Stimulated activated CD8-positive, alpha-beta memory T cell treated with anti-CD3 and anti-CD28 coated beads, Interleukin-2, amount 100 ng/mL, for 1 hour (primary cell): Measurements from ENCODE around the gene ENAM.
"Not testable (repeated sequence)": the region's sequence is repeated elsewhere in the genome, so short reads cannot be mapped to it uniquely, and the experiment has no call there.

ENCODE experiments used
- DNase-seq, 2 donors: peaks; one replicate each; pipeline ENCODE4 v3.0.0-alpha.2; 2020; ENCODE audit warnings: low read depth in 2 of 2

The ENAM gene

DNA sequence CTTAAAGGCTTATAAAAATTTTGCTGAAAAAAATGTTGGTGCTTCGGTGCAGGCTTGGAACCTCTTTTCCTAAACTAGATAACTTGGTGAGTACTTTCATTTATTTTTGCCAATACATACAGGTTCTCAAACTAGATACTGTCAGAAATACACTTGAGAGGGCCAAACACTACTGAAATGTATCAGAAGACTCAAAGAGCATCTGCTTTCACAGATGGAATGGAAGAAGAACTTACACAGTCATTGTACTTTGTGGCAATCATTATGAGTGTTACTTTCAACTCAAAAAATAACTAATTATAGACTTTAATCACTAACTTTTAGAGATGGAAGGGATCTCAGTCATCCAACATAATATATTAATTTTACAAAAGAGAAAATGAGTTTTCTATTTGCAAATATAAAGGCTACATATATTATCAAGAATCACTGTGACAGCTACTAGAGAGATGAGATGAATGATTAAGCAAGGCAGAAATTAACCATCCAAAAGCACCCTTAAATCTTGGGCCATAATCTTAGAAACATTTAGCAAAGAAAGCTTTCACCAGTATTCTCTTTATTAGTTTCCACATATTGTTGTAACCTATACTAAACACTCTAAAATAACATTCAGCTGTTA is 1.0 kb downstream of the ENAM start:
- DNase-seq = no peak

DNA sequence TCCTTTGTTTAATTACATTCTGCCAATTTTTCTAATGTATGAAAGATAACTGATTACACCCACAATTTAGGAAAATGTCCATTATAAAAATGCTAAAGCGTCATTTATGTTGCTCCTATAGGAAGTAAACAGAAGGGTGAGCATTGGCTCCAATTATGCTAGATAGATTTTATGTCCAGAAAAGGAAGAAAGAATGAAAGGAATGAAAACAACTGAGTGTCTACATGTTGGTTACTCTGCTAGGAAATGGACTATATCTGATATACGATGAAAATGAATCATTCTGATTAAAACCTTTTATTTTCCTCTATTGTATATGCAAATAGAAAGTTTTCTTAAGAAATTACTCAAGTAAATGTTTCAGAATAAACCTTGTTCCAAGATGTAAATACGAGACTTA is 1.6 kb downstream of the ENAM start:
- DNase-seq = no peak

DNA sequence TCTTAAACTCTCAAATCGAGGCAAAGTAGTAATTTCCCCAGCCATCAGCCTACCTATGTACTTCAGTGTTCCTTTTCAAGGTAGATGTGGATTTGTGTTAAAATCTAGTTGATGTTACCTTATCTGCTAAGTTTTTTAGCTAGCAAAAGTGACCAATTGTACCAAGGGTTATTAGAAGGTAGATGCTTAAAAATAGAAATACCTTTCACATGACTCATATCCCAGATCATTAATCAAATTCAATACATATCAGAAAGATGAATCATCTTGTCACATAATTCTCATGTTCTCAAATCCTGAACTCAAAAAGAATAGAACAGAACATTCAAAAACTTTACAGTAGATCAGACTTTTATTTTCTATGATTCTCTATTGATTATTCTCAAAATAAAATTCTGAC is 3.5 kb downstream of the ENAM start:
- no peak for DNase-seq

DNA sequence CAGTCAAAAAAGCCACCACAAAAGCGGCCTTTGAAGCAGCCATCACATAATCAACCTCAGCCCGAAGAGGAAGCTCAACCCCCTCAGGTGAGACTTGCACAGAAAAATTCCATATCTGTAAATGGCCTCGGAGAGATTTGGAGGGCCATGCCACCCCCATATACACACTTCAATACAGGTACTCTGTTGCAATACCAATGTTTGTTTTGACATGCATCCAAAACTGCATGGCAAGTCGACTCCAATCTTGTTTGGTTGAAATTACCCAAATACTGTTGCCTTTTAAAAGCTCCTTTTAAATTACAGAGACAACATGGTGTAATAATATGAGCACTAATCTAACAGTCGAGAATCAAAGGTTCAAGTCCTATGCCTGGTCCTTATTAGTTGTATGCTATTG is 5.9 kb downstream of the ENAM start:
- DNase-seq = no peak

DNA sequence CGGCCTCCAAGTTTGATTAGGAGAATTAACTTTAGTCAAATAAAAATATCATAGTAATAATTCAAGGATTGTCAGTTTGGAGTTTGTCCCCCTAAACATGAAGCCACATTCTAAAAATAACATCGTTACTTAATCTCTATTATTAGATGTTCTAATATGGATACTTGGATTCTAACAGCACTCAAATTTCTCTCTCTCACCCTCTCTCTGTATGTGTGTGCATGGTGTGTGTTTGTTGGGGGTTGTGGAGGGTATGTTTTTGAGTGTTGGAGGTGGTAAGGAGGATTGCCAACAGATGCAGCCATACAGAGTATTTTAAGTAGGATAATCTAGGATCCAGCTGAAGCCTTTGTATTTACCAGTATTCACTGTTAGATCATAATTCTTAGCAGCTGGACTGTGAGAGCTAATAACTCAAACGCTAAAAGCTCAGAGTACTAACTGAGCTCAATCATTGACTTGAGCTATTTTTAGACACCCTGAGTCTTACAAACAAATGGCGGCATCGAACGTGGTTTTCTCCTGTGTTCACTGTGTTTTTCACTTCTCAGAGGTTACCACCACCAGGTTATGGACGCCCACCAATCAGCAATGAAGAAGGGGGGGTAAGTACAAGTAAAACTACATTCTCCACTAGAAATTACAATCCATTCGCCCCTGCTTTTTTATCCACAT is 8.8 kb downstream of the ENAM start:
- DNase-seq = no peak

DNA sequence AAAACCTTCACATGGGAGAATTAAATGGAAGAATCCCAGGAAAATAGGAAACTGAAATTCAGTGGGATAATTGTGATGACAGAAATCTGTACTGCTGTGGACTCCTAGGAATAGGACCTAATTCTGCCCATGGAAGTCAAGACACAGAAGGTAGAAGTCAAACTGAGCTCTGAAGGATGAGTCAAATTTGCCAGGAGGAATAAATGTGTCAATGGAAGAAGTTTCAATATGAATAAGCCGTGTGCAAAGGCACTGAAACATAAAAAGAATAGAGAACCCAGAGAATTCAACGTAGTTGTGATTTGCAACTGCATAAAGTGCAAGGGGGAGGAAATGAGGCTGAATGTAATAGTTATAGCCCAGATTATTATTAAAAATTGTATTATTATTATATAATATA is 11.6 kb downstream of the ENAM start:
- DNase-seq = no peak

DNA sequence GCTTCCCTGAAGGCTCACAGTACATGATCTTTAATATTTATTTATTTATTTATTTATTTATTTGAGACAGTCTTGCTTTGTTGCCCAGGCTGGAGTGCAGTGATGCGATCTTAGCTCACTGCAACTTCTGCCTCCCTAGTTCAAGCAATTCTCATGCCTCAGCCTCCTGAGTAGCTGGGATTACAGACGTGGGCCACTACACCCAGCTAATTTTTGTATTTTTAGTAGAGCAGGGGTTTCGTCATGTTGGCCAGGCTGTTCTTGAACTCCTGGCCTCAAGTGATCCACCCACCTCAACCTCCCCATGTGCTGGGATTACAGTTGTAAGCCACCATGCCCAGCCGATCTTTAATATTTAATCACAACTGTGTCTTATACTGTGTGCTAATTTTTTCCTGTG is 22.2 kb downstream of the ENAM start:
- not testable (repeated sequence) for DNase-seq

DNA sequence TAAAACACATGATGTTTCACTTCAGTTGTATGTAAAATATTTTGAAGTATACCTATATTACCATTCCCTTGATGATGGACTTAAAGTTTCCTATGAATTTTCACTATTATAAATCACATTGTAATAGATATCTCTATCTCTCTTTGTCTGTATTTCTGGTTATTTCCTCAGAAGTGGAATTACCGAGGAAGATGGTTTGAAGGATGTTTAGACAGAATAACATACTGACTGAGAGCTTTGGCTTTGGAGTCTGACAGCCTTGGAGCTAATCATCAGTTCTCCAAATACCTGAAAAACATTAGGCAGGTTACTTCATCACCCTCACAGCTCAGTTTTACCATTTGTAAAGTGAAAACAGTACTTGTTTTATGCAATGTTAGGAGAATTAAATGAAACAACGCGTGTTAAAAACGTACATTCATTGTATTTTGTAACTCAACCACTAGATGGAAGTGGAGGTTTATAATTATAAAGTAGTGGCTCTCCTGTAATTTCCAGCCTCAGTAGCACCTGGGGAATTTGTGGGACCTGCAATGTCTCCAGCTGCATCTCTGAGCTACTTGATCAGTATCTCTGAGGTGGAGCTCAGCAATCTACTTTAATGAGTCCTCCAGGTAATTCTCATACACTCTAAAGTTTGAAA is 23.4 kb downstream of the ENAM start:
- no peak for DNase-seq

DNA sequence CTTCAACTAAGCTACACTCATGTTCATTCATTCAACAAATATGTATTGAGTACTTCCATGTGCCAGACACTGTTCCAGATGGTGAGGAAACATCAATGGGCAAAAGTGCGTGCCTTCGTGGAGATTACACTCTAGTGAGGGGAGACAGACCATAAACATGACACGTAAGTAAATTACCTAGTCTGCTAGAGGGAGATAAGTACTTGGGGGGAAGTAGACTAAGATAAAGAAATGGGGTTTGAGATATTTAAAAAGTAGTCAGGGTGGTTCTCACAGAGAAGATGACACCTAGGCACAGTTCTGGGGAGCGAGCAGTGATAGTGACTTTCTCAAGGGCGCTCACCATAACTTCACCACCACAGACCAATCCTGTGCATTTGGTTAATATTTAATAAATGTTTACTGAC is 26.1 kb downstream of the ENAM start:
- no peak for DNase-seq

DNA sequence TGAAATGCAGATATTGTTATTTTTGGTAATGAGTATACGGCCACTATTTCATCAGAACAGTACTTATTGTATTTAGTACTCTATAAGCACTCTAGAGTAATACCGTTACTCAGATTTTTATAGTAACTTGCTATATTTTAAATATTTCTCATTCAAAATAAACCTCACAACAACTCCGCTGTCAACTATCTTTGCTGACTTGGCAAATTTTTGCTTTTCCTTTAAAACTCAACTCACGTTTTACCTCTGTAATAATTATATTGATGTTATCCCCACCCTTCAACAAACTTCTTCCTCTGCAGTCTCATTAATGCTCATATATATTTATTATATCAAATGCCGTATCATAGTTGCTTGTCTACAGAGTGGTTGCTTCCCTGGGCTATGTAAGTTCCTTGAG is 28.8 kb downstream of the ENAM start:
- no peak for DNase-seq

DNA sequence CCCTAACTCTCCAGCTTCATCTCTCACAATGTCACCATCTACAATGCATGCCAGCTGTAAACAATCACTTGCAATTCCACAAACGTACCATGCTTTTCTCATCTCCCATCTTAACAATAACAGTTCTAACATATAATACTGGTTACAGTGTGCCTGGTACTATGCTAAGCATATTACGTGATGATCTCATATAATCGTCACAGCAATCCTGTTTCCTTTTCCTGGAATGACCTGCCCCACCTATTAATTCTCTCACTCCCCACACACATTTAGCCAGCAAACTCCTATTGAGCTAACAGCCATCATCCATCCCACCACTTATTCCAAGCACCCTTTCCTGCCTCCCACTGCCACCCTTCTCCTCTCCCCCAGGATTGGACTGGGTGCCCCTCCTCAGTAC is 29.9 kb downstream of the ENAM start:
- no peak for DNase-seq

DNA sequence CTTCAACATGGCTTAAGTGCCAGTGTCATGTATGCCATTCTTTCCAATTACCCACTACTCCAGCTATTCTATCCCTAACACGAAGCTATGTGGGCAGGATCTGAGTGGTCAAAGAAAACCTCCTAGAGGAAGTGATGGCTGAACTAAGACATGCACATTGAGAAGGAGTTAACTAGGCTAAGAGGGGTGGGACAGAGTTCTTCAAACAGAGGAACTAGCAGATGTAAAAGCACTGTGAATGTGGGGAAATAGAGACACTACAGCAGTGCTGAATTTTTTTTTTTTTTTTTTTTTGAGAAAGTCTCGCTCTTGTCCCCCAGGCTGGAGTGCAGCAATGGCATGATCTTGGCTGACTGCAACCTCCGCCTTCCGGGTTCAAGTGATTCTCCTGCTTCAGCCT is 31.6 kb downstream of the ENAM start:
- no peak for DNase-seq

DNA sequence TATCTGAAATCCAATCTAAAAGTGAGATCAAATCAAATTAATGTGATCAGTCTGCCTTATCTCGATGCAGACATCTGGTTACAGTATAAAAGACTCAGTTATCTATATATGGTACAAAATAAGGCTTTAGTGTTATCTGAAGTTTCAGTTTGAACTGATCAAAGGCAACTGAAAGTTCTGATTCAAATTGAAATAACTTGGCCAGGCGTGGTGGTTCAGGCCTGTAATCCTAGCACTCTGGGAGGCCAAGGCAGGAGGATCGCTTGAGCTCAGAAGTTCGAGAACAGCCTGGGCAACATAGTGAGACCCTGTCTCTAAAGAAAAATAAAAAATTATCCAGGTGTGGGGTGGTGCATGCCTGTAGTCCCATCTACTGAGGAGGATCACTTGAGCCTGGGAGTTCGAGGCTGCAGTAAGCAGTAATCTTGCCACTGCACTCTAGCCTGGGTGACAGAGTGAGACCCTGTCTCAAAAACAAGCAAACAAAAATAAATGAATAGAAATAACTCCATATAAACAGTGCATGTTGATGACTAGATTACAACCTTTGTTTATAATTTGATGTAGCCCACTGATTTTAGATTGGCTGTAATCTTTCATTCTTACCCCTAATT is 32.9 kb downstream of the ENAM start:
- not testable (repeated sequence) for DNase-seq

DNA sequence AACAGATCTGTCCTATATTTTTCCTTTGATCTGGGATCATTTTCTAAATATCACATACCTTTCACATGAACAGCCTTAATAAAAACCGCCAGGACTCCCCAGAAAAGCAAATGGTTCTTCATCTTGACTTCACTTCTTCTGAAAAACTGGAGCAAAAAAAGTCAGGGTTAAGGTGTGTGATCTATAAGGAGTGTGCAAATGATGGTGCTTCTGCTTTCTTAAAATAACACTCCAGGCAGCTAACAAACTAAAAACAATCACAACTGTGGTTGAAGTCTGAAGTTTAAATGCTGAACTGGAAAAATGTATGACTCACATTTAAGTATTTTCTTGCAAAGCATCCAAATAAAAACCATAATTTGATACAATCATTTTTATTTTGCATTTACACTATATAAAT is 37.8 kb downstream of the ENAM start, which contains the start of gene JCHAIN:
Gene JCHAIN, minus strand, starts transcription at position 140 of the 400 bp plus-strand sequence. Its CDS starts 18 bp downstream, at position 122.
- no peak for DNase-seq

DNA sequence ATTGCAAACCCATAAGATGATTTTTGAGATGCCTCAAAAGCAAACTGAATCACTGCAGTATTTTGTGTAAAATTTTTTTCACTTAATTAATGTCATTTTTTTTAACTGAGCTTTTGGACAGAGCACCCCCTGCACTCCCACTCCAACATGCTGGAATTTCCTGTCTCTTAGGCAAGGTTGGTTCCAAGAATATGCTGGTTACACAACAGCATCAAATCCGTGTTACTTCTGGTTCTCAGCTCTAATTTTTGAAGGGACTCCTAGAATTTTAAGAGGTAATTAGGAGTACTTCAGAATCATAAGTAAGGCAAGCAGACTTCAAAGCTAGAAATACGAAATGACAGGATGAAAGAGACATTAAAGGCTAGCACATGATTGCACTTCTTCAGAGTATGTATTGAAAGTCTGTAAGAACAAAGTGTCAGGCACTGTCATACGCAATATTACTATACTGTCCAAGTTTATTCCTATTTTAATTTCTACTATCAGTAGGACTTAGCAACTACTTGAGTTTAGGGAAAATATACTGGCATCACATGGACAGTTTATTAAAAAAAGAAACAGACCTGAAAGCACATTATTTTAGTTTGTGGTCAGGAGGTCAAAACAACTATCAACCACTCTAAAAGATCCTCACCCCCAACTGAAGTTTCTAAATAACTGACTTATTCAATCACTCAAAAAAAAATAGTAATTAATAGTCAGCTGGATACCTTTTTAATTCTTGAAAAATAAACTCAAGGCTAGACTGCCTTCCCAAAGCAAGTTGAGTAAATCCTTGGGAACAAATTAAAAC is 39.4 kb downstream of the ENAM start:
- DNase-seq = no peak

DNA sequence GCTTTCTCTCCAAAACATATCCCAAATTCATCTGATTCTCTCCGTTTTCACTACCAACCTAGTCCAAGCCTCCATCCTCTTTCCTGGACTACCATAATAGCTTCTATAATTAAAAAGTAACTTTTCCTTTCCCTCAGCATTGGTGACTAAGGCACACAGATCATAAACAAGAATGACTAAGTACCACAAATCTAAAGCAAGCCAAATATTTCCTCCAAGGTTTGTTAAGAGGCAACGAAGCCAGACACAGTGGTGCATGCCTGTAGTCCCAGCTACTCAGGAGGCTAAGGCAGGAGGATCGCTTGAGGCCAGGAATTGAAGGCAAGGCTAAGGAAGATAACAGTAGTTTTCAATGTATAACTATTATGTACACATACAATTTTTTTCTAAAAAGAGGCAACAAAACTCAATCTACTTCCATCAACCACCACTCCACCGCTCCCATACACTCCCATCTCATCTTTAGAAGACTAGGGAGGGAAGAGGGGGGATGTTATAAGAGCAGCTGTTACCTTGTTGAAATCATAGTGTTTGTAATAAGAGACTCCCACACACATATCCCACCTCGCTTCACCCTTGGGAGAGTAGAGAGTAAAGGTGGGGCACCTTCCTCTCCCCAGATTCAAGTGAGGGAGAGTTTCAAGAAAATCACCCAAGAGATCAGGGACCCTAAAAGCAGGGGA is 41.9 kb downstream of the ENAM start:
- DNase-seq = no peak

DNA sequence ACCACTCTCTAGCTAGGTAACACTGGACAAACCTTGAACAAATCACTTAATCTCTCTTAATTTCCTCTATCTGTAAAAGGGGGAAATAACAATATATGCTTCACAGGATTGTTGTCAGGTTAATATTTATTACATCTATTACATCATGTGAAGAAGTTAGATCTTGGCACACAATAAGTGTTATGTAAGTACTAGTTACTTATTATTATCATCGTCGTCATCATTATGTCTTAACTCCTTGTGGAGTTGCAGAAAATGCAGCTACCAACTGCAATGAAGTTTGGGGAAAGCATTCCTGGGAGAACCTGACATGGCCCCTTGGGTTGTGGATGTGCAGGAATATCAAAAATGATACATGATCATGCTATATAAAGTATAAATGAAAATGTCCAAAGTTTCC is 42.5 kb downstream of the ENAM start:
- DNase-seq = no peak

DNA sequence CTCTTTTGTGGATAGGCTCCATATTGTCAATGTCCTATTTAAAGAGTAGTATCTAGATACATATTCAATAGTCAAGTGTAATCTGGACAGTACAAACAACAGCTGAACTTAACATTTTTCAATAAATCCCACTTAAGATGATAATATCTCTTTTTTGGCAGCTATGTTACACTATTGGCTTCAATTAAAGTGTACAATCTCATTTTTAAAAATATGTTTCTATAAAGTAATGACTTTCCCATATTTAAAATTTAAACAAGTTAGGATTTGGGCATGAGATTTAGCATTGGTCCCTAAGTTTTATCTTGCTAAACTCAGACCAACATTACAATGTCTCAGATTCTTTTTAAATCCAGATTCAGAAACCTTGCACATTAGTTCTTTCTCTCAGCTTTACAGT is 45.6 kb downstream of the ENAM start:
- no peak for DNase-seq

DNA sequence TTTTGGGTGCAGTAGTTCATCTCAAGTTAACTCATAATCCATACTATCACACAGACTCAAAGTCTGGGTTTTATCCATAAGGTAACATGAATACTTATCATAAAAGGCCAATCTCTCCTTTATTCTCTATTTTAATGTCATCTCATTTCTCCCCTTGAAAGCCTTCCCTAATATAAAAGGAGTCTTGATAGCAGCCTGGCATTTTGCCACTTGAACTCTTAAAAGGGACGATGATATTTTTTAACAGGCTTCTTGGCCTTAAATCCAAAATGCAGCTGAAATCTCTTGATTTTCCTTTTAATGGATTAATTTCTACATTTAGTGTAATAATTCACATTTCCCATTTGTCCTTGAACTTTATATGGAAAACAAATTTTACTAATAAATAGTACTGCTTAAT is 46.2 kb downstream of the ENAM start:
- DNase-seq = no peak

DNA sequence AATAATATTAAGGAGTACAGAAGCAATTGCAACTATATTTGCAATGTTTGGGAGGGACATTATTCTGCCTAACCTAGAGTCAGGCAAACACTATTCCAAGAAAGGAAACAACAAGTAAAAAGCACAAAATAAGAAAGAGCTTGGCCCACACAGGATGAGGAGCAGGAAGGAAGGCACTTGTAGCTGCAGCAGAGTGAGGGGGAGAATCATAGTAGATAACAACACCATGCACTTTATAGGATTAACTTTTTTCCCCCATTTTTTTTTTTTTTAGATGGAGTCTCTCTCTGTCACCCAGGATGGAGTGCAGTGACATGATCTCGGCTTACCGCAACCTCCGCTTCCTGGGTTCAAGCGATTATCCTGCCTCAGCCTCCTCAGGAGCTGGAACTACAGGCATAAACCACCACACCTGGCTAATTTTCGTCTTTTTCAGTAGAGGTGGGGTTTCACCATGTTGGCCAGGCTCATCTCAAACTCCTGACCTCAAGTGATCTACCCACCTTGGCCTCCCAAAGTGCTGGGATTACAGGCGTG is 48.1 kb downstream of the ENAM start:
- no peak for DNase-seq

DNA sequence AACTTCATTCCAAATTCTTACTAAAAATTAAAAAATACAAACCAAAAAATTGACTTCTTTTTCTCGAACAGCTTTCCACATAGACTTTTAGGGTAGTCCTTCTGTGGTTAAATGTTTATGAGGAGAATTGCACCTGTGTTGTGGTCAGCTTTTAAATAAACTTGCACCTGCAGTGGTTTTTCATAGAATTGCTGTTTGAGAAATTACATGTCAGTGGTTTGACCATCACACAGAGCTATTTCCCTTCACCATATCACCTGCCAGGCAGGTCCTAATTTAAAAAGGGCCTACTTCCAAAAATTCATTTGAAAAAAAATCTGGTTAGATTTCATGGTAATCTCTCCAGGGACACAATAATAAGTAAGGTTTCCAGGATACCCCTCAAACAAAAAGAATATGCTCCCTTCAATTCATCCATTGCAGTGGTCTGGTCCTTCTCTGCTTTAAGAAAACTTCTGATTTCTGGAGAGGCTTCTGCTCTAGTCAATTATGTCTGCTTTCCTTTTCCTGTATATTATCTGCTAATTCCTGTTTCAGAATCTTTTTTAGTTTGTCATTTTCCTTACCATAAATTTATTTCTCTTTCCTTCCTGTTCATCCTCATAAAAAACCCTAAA is 49.9 kb downstream of the ENAM start:
- DNase-seq = no peak
